Neural cell (in vitro differentiated cells): ENCODE data around the gene PLD5. TPM values are rescaled to one million over a fixed set of nuclear protein-coding genes. Genes with fewer than 3 reads are reported as not detected.

ENCODE experiments used
- H2AFZ ChIP-seq: fragments of 200-600, 300-800 bp; sonication (generic), shearing (Covaris generic); 2 replicates; pipeline ENCODE4 v1.6.0; 2014; ENCODE audit warnings: low read depth, mild to moderate bottlenecking, antibody characterized with exemption, low read length, moderate library complexity
- H3F3A ChIP-seq: fragments of 200-600 bp; shearing (Covaris generic); 2 replicates; pipeline ENCODE4 v1.6.1; 2016; ENCODE audit warnings: mild to moderate bottlenecking, moderate library complexity, mixed read lengths, antibody characterized with exemption, low read length; ENCODE audit not compliant: insufficient read depth, poor library complexity, severe bottlenecking
- H3K27ac ChIP-seq: fragments of 200-600, 300-800 bp; sonication (generic), shearing (Covaris generic); 2 replicates; pipeline ENCODE4 v1.5.1; 2014; ENCODE audit warnings: mild to moderate bottlenecking, low read length, moderate library complexity
- H3K27me3 ChIP-seq: fragments of 300-800, 200-600 bp; sonication (generic), shearing (Covaris generic); 2 replicates; pipeline ENCODE4 v1.6.0; 2014; ENCODE audit warnings: mild to moderate bottlenecking, low read depth, low read length, moderate library complexity; ENCODE audit not compliant: insufficient read depth
- H3K36me3 ChIP-seq: fragments of 300-800, 200-600 bp; sonication (generic), shearing (Covaris generic); 2 replicates; pipeline ENCODE4 v1.5.1; 2014; ENCODE audit warnings: mild to moderate bottlenecking, antibody characterized with exemption, low read length, moderate library complexity; ENCODE audit not compliant: insufficient read depth
- H3K4me2 ChIP-seq: fragments of 300-800, 200-600 bp; sonication (generic), shearing (Covaris generic); 2 replicates; pipeline ENCODE4 v1.6.0; 2014; ENCODE audit warnings: mild to moderate bottlenecking, low read length
- H3K4me3 ChIP-seq: fragments of 300-800, 200-600 bp; sonication (generic), shearing (Covaris generic); 2 replicates; pipeline ENCODE4 v1.5.1; 2014; ENCODE audit warnings: mild to moderate bottlenecking, low read length, moderate library complexity
- H3K79me2 ChIP-seq: fragments of 200-600 bp; shearing (Covaris generic); replicated peaks from 2 replicates; pipeline ENCODE4 v1.6.0; 2014; ENCODE audit warnings: mild to moderate bottlenecking, low read length, moderate library complexity; ENCODE audit not compliant: insufficient read depth
- H3K9ac ChIP-seq: fragments of 300-800, 200-600 bp; sonication (generic), shearing (Covaris generic); 2 replicates; pipeline ENCODE4 v1.6.1; 2016; ENCODE audit warnings: mild to moderate bottlenecking, low read length, mixed read lengths
- H3K9me2 ChIP-seq: fragments of 200-600 bp; shearing (Covaris generic); 2 replicates; pipeline ENCODE4 v1.6.1; 2016; ENCODE audit warnings: mild to moderate bottlenecking, low read length, mixed read lengths; ENCODE audit not compliant: insufficient read depth
- H3K9me3 ChIP-seq: fragments of 200-600, 300-800 bp; sonication (generic), shearing (Covaris generic); 2 replicates; pipeline ENCODE4 v1.6.1; 2016; ENCODE audit warnings: mild to moderate bottlenecking, mixed run types, low read length, moderate library complexity, mixed read lengths
- H4K20me1 ChIP-seq: fragments of 200-600 bp; shearing (Covaris generic); 2 replicates; pipeline ENCODE4 v1.6.1; 2016; ENCODE audit warnings: mild to moderate bottlenecking, mixed run types; ENCODE audit not compliant: insufficient read depth
- CTCF ChIP-seq: fragments of 450-650 bp; IDR thresholded peaks from 2 replicates; pipeline ENCODE4 v1.5.1; 2014; ENCODE audit warnings: antibody characterized with exemption, mild to moderate bottlenecking, moderate library complexity; ENCODE audit not compliant: poor library complexity, severe bottlenecking
- EP300 ChIP-seq: fragments of 450-650 bp; conservative IDR thresholded peaks from 2 replicates; pipeline ENCODE4 v1.6.1; 2014; ENCODE audit warnings: antibody characterized with exemption, mild to moderate bottlenecking, moderate library complexity; ENCODE audit not compliant: poor library complexity, severe bottlenecking
- EZH2 ChIP-seq: fragments of 200-600, 300-800 bp; shearing (Covaris generic), sonication (generic); IDR thresholded peaks from 2 replicates; pipeline ENCODE4 v1.6.1; 2014; ENCODE audit warnings: antibody characterized with exemption, low read length, borderline replicate concordance, mild to moderate bottlenecking; ENCODE audit not compliant: insufficient read depth, poor library complexity, severe bottlenecking
- MXI1 ChIP-seq: fragments of 450-650 bp; conservative IDR thresholded peaks from 2 replicates; pipeline ENCODE4 v1.6.1; 2014; ENCODE audit warnings: antibody characterized with exemption, mild to moderate bottlenecking; ENCODE audit not compliant: poor library complexity, severe bottlenecking
- POLR2AphosphoS5 ChIP-seq: IDR thresholded peaks from 2 replicates; pipeline ENCODE4 v1.6.1; 2012
- RAD21 ChIP-seq: fragments of 450-650 bp; conservative IDR thresholded peaks from 2 replicates; pipeline ENCODE4 v1.6.1; 2014; ENCODE audit warnings: antibody characterized with exemption, mild to moderate bottlenecking, moderate library complexity
- REST ChIP-seq: IDR thresholded peaks from 2 replicates; pipeline ENCODE4 v1.6.1; 2012; ENCODE audit warnings: borderline replicate concordance
- SMC3 ChIP-seq: fragments of 450-650 bp; conservative IDR thresholded peaks from 2 replicates; pipeline ENCODE4 v1.6.1; 2014; ENCODE audit warnings: antibody characterized with exemption, mild to moderate bottlenecking, moderate library complexity; ENCODE audit not compliant: poor library complexity
- TAF1 ChIP-seq: IDR thresholded peaks from 2 replicates; pipeline ENCODE4 v1.6.1; 2012; ENCODE audit warnings: low read depth
- polyA plus RNA-seq: library from polyadenylated mRNA; depleted of rRNA; stranded (reverse); fragments of >200 nt; gene quantifications from 2 replicates; pipeline ENCODE4 v1.2.3, GENCODE V29; 2014

PLD5 gene
- polyA plus RNA-seq, 1 donor from 2014 or later, result 0.64 TPM

GRCh38 chr1:242477944-242478343 is 46.6 kb downstream of the PLD5 start:
- peaks cover 3% of the 10 kb centered on the region for H3K9me3 ChIP-seq
- no peak overlapping the region for H3K9ac ChIP-seq
- H3F3A ChIP-seq, result no peaks in the 10 kb centered on the region
- no peak overlapping the region for H2AFZ ChIP-seq
- no peak overlapping the region for H3K4me2 ChIP-seq
- no peak overlapping the region for H3K27ac ChIP-seq
- H4K20me1 ChIP-seq, result no peaks in the 10 kb centered on the region
- no peaks in the 10 kb centered on the region for H3K27me3 ChIP-seq
- TF ChIP-seq CTCF, result no peak
- TF ChIP-seq TAF1, result no peak
- no peak for TF ChIP-seq EP300
- no peak for TF ChIP-seq SMC3
- TF ChIP-seq REST, result no peak
- no peak for TF ChIP-seq MXI1
- no peak for TF ChIP-seq EZH2
- no peak for TF ChIP-seq POLR2AphosphoS5
- TF ChIP-seq RAD21, result no peak
- no peaks in the 10 kb centered on the region for H3K36me3 ChIP-seq
- H3K4me3 ChIP-seq, result no peak overlapping the region
- H3K79me2 ChIP-seq, result no peaks in the 10 kb centered on the region
- no peaks in the 10 kb centered on the region for H3K9me2 ChIP-seq

GRCh38 chr1:242470774-242471173 is 53.7 kb downstream of the PLD5 start:
- Histone ChIP-seq H3K9me2 (no peaks in the 10 kb centered on the region), H3K36me3 (no peaks in the 10 kb centered on the region), H3K27ac (no peak overlapping the region), H3K4me2 (no peak overlapping the region), H3K4me3 (no peak overlapping the region), H3F3A (no peaks in the 10 kb centered on the region), H3K9ac (no peak overlapping the region), H2AFZ (no peak overlapping the region), H3K27me3 (no peaks in the 10 kb centered on the region), H4K20me1 (no peaks in the 10 kb centered on the region), H3K79me2 (no peaks in the 10 kb centered on the region), H3K9me3 (no peaks in the 10 kb centered on the region)
- no peak for TF ChIP-seq REST
